Pancreas (tissue), 10 donors: ENCODE measurements around the gene TSSC4. TPM values are rescaled to one million over a fixed set of nuclear protein-coding genes. Genes with fewer than 3 reads are reported as not detected.
A peak's percentile ranks its signal among the peaks of the same experiment; 100 is the strongest.

ENCODE experiments used
- ATAC-seq, 4 donors: fragments of 200-7000 bp; cut with Tn5 transposase; one replicate each; pipeline versions ENCODE4 v1.8.0 to v1.9.1; 2020; ENCODE audit warnings: mild to moderate bottlenecking in 4 of 4, moderate library complexity in 4 of 4
- DNase-seq, 6 donors: peaks; one replicate each; pipeline ENCODE4 v3.0.0-alpha.2; 2020
- FAIRE-seq: peaks from 2 replicates; lab custom pipeline; 2012; peaks lifted over from hg19 to GRCh38; lab: Jason Lieb, UNC
- H3K27ac ChIP-seq, 4 donors: fragments of 200-600 bp; sonication (generic); 1 replicate in 3 of 4; 2 replicates in 1 of 4; pipeline versions ENCODE4 v1.5.0 to v1.8.0; 2020
- H3K27me3 ChIP-seq, 4 donors: fragments of 200-600 bp; one replicate each; pipeline ENCODE4 v1.8.0; 2021
- H3K36me3 ChIP-seq, 3 donors: fragments of 200-600 bp; sonication (generic) in 1 of 3; one replicate each; pipeline versions ENCODE4 v1.5.0 to v1.8.0; 2020 to 2021
- H3K4me1 ChIP-seq, 3 donors: fragments of 200-600 bp; one replicate each; pipeline ENCODE4 v1.8.0; 2021
- H3K4me3 ChIP-seq, 4 donors: fragments of 200-600 bp; sonication (generic) in 2 of 4; one replicate each; pipeline versions ENCODE4 v1.5.0 to v1.8.0; 2020 to 2021
- H3K9me3 ChIP-seq, 4 donors: fragments of 200-600 bp; one replicate each; pipeline ENCODE4 v1.8.0; 2021
- CTCF ChIP-seq, 4 donors: fragments of 200-600 bp; sonication (generic) in 3 of 4; IDR thresholded peaks; one replicate each; pipeline versions ENCODE4 v1.5.0 to v1.8.0; 2021; ENCODE audit warnings: antibody characterized with exemption in 4 of 4
- WGBS, 2 donors: extraction: QIAGEN DNeasy Blood & Tissue Kit; methylation state at CpG; one replicate each; pipeline ENCODE4 v1.1.7; 2013; 5-methylcytosine and 5-hydroxymethylcytosine counted together
- intact Hi-C, 3 donors: fragments of 100-400 bp; cut with DNase I; formaldehyde crosslinking; loops; one replicate each; pipeline versions ENCODE4 v1.11.1 to v1.14.2; 2022
- polyA plus RNA-seq, 2 donors: library from polyadenylated mRNA; stranded (reverse); fragments of 200-250 nt; gene quantifications; one replicate each; pipeline ENCODE4 v1.2.3, GENCODE V29; 2013
- total RNA-seq, 6 donors: library from RNA; stranded (reverse); fragmentation: NEBNext Ultra II Directional in 4 of 6; extraction: Animal tissue kit (Norgen Biotek cat#: 25700) in 4 of 6; gene quantifications; one replicate each; pipeline versions ENCODE4 v1.2.1 to v1.2.4, GENCODE V29; 2021 to 2023
- donor health status: healthy with polysubstance abuse.
- donor health status: DM: no; HTN: no; CAD: no; lungs with moderate emphysema.
- donor health status: DM: no; HTN: no; CAD: no.
- donor health status: control.
- donor health status: control.
- donor health status: Bipolar disorder and iron deficiency.
- donor health status: DM: yes; HTN: yes; CAD: no.
- donor health status: DM: no; HTN: no; CAD: no.
- donor health status: DM: no; HTN: no; CAD: no.
- donor health status: DM: yes; HTN: yes; CAD: no.

The TSSC4 gene
- total and polyA plus RNA-seq, 8 donors = 16.8 to 60.0 (median 22.1) TPM

- intact Hi-C loops = no loop called here
- DNase-seq (no peak), FAIRE-seq (no peak), ATAC-seq (no peak)
- Histone ChIP-seq H3K4me3 (no peak overlapping the region), H3K27ac (no peak overlapping the region), H3K9me3 (no peaks in the 10 kb centered on the region), H3K27me3 (no peaks in the 10 kb centered on the region), H3K4me1 (no peaks in the 10 kb centered on the region), H3K36me3 (no peaks in the 10 kb centered on the region)
- 94 to 95% methylated on average over 7 of the region's 7 CpGs for WGBS, 2 donors
- TF ChIP-seq CTCF (IDR thresholded peaks at IDR 0.05) = no peak
Observed at GRCh38 chr11:2368178-2368850, 32.2 kb upstream of the TSSC4 start.

GRCh38 chr11:2368851-2369180 lies 31.7 kb upstream of the TSSC4 start:
- no peak for TF ChIP-seq CTCF (IDR thresholded peaks at IDR 0.05)
- Histone ChIP-seq H3K4me1 (no peaks in the 10 kb centered on the region), H3K27me3 (no peaks in the 10 kb centered on the region), H3K36me3 (no peaks in the 10 kb centered on the region), H3K9me3 (no peaks in the 10 kb centered on the region), H3K4me3 (no peak overlapping the region), H3K27ac (no peak overlapping the region)
- DNase-seq = no peak
- ATAC-seq = no peak
- intact Hi-C loops = no loop called here
- no peak for FAIRE-seq
- 79% methylated on average over 10 of the region's 10 CpGs for WGBS, 2 donors

- FAIRE-seq (no peak), ATAC-seq (no peak), DNase-seq (no peak)
- WGBS, 2 donors = 77 to 84% methylated on average over 12 of the region's 12 CpGs
- no peaks in the 10 kb centered on the region for H3K4me1 ChIP-seq
- intact Hi-C loops = no loop called here
- no peaks in the 10 kb centered on the region for H3K36me3 ChIP-seq
- H3K9me3 ChIP-seq = no peaks in the 10 kb centered on the region
- H3K4me3 ChIP-seq = no peak overlapping the region
- TF ChIP-seq CTCF (IDR thresholded peaks at IDR 0.05) = no peak
- H3K27ac ChIP-seq = no peak overlapping the region
- no peaks in the 10 kb centered on the region for H3K27me3 ChIP-seq
Observed at GRCh38 chr11:2369320-2369719, 31.2 kb upstream of the TSSC4 start.

- H3K4me1 ChIP-seq = peaks cover under 1 to 4% (median 2%) of the 10 kb centered on the region in 3 donors
- no peak overlapping the region for H3K27ac ChIP-seq
- DNase-seq (no peak), FAIRE-seq (no peak), ATAC-seq (no peak)
- no peak for TF ChIP-seq CTCF (IDR thresholded peaks at IDR 0.05)
- 93 to 96% methylated on average over 9 of the region's 9 CpGs for WGBS, 2 donors
- H3K27me3 ChIP-seq = no peaks in the 10 kb centered on the region
- H3K36me3 ChIP-seq = no peaks in the 10 kb centered on the region
- H3K4me3 ChIP-seq = no peak overlapping the region
- intact Hi-C loops = no loop called here
- no peaks in the 10 kb centered on the region for H3K9me3 ChIP-seq
Observed at GRCh38 chr11:2369896-2370295, 30.7 kb upstream of the TSSC4 start.

- intact Hi-C loops = no loop called here
Observed at GRCh38 chr11:2374456-2375201, 25.9 kb upstream of the TSSC4 start.

More at GRCh38 chr11:2374456-2375201, 25.9 kb upstream of the TSSC4 start:
- Histone ChIP-seq H3K27me3 (no peaks in the 10 kb centered on the region), H3K4me1 (peaks cover 19 to 26% (median 24%) of the 10 kb centered on the region in 3 donors), H3K36me3 (no peaks in the 10 kb centered on the region), H3K27ac (peak overlapping the region; percentile 71 to 85 (median 82)), H3K9me3 (no peaks in the 10 kb centered on the region), H3K4me3 (no peak overlapping the region)
- no peak for TF ChIP-seq CTCF (IDR thresholded peaks at IDR 0.05)
- 88 to 91% methylated on average over 15 of the region's 15 CpGs for WGBS, 2 donors
- no peak for FAIRE-seq
- ATAC-seq = no peak
- peak in 2 of 6 donors; percentile 28 to 66 for DNase-seq
